Ovary (tissue), 3 donors: ENCODE data around the gene IQSEC3.
"Not testable (repeated sequence)": the region's sequence is repeated elsewhere in the genome, so short reads cannot be mapped to it uniquely, and the experiment has no call there.

Source experiments
- CTCF ChIP-seq, 3 donors: fragments of 450-650 bp in 2 of 3; fragments of 200-600 bp in 1 of 3; IDR thresholded peaks; one replicate each; pipeline versions ENCODE4 v1.5.1 to v1.8.0; 2016 to 2022; ENCODE audit warnings: antibody characterized with exemption in 3 of 3, mild to moderate bottlenecking in 1 of 3
- POLR2A ChIP-seq: fragments of 450-650 bp; IDR thresholded peaks from one replicate; pipeline ENCODE4 v1.6.1; 2017; ENCODE audit warnings: antibody characterized with exemption, mild to moderate bottlenecking, moderate library complexity
- donor health status: DM: no; HTN: no; CAD: no.

DNA sequence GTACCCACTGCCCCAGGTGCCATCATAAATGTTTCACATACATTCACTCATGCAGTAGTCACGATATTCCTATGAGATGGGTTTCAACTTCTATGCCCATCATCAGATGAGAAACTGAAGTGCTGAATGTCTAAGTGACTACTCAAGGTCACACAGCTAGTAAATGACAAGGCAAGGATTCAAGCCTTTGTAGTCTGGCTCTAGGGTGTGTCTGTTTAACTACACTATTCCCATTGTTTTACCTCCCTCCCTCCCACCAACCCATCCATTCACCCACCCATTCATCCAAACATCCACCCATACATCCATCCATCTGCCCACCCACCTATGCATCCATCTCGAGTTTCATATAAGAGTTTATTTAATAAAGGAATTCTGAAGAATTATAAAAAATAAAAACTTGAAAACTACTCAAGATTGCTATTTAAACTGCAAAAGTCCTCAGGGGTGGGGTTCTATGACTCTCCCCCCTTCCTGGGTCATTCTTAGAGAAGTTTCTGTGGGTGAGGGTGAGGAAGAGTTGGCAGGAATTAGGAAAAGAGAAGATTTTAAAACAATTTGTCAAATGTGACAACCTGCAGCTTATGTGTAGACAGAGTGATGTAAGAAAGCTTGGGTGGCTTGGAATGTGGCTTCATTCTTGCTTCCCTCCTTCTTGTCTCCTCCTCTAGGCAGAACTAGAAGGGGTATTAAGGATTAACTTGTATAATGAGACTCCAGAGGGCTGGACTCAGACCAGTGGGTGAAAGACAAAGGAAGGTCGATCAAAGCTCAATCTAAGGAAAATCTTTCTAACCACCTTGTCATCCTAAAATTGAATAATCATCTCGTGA lies 13.4 kb upstream of the IQSEC3 start:
- not testable (repeated sequence) for TF ChIP-seq CTCF (IDR thresholded peaks at IDR 0.05); POLR2A
